Activated naive CD8-positive, alpha-beta T cell treated with anti-CD3 and anti-CD28 coated beads for 36 hours (primary cell): ENCODE results near the gene AMIGO1. TPM values are rescaled to one million over a fixed set of nuclear protein-coding genes. Genes with fewer than 3 reads are reported as not detected.

Source experiments
- DNase-seq: peaks from one replicate; pipeline ENCODE4 v3.0.0; 2021
- H3K27ac Mint-ChIP-seq: one replicate; pipeline ENCODE4 v1.8.0; 2022; ENCODE audit warnings: mild to moderate bottlenecking, moderate library complexity, mixed read lengths
- H3K27me3 Mint-ChIP-seq: one replicate; pipeline ENCODE4 v1.8.0; 2022; ENCODE audit warnings: mild to moderate bottlenecking, mixed read lengths
- H3K36me3 Mint-ChIP-seq: one replicate; pipeline ENCODE4 v1.8.0; 2021; ENCODE audit warnings: mild to moderate bottlenecking, mixed read lengths
- H3K4me1 Mint-ChIP-seq: one replicate; pipeline ENCODE4 v1.8.0; 2021; ENCODE audit warnings: mixed read lengths
- H3K4me3 Mint-ChIP-seq: one replicate; pipeline ENCODE4 v1.8.0; 2022; ENCODE audit warnings: mild to moderate bottlenecking, moderate library complexity, mixed read lengths
- H3K9me3 Mint-ChIP-seq: one replicate; pipeline ENCODE4 v1.8.0; 2022; ENCODE audit warnings: mixed read lengths
- total RNA-seq, 2 experiments: library from RNA; stranded (reverse); gene quantifications; one replicate each; pipeline ENCODE4 v1.2.3, GENCODE V29; 2021

Gene AMIGO1
- total RNA-seq, 2 experiments from 2014 or later = 2.1 to 2.5 TPM

DNA sequence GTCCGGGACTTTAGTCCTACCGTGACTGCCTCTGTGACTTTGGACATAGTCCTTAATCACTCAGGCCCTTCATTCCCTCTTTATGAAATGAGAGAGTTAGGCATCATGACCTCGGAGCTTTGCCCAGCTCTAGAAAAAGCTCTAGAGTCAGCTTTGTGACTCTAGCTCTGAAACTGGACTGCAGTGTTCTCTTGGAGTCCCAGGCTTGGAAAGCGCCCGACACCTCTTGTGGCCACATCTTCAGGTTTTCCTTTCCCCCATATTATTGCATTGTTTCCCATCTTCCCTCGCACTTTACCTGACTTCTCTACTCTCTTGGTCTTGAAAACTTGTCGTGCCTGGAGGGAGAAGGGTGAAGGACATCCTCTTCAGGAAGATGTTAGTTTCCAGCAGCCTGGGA, 12.5 kb upstream of the AMIGO1 start:
- no peak overlapping the region for H3K27ac Mint-ChIP-seq
- H3K4me3 Mint-ChIP-seq = no peak overlapping the region
- H3K36me3 Mint-ChIP-seq = no peaks in the 10 kb centered on the region
- no peak for DNase-seq
- no peaks in the 10 kb centered on the region for H3K4me1 Mint-ChIP-seq
- H3K9me3 Mint-ChIP-seq = no peaks in the 10 kb centered on the region
- H3K27me3 Mint-ChIP-seq = no peaks in the 10 kb centered on the region

GRCh38 chr1:109521002-109521951, 11.8 kb upstream of the AMIGO1 start:
- no peaks in the 10 kb centered on the region for H3K9me3 Mint-ChIP-seq
- no peaks in the 10 kb centered on the region for H3K4me1 Mint-ChIP-seq
- H3K36me3 Mint-ChIP-seq = no peaks in the 10 kb centered on the region
- H3K27ac Mint-ChIP-seq = no peak overlapping the region
- H3K4me3 Mint-ChIP-seq = no peak overlapping the region
- no peaks in the 10 kb centered on the region for H3K27me3 Mint-ChIP-seq
- DNase-seq = no peak

GRCh38 chr1:109517337-109517736, 7.8 kb upstream of the AMIGO1 start:
- Mint-ChIP-seq H3K27ac (no peak overlapping the region), H3K9me3 (no peaks in the 10 kb centered on the region), H3K4me1 (peaks cover 4% of the 10 kb centered on the region), H3K4me3 (no peak overlapping the region), H3K36me3 (no peaks in the 10 kb centered on the region), H3K27me3 (no peaks in the 10 kb centered on the region)
- DNase-seq = no peak

GRCh38 chr1:109516872-109517271, 7.3 kb upstream of the AMIGO1 start:
- Mint-ChIP-seq H3K4me1 (peaks cover 4% of the 10 kb centered on the region), H3K36me3 (no peaks in the 10 kb centered on the region), H3K27ac (no peak overlapping the region), H3K9me3 (no peaks in the 10 kb centered on the region), H3K4me3 (no peak overlapping the region), H3K27me3 (no peaks in the 10 kb centered on the region)
- no peak for DNase-seq

GRCh38 chr1:109514846-109515245, 5.3 kb upstream of the AMIGO1 start:
- no peak overlapping the region for H3K4me3 Mint-ChIP-seq
- no peaks in the 10 kb centered on the region for H3K27me3 Mint-ChIP-seq
- H3K4me1 Mint-ChIP-seq = peaks cover 16% of the 10 kb centered on the region
- H3K9me3 Mint-ChIP-seq = no peaks in the 10 kb centered on the region
- no peaks in the 10 kb centered on the region for H3K36me3 Mint-ChIP-seq
- DNase-seq = no peak
- no peak overlapping the region for H3K27ac Mint-ChIP-seq

GRCh38 chr1:109513110-109513710, 3.7 kb upstream of the AMIGO1 start:
- Mint-ChIP-seq H3K27me3 (no peaks in the 10 kb centered on the region), H3K4me3 (no peak overlapping the region), H3K36me3 (peaks cover 2% of the 10 kb centered on the region), H3K4me1 (peaks cover 25% of the 10 kb centered on the region), H3K27ac (no peak overlapping the region), H3K9me3 (no peaks in the 10 kb centered on the region)
- no peak for DNase-seq

DNA sequence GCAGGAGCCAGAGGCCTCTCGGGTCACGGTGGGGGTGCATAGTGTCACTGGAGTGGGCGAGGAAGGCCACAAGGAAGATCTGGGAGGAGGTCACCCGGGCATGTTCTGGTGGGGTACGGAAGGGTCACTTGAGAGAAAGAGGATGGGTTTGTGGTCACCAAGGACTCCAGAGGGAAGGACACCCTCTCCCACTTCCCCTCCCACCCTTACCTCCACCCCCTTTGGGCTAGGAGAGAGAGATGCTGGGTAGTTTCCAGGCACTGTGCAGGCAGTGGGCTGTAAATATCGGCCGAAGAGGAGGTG, 703 bp downstream of the AMIGO1 start:
- peaks cover 50% of the 10 kb centered on the region for H3K4me1 Mint-ChIP-seq

GRCh38 chr1:109508001-109508872, 1.3 kb downstream of the AMIGO1 start:
- Mint-ChIP-seq H3K4me1 (peaks cover 52% of the 10 kb centered on the region), H3K9me3 (no peaks in the 10 kb centered on the region), H3K27ac (peak overlapping the region; percentile 89), H3K4me3 (peak overlapping the region; percentile 85), H3K27me3 (no peaks in the 10 kb centered on the region), H3K36me3 (peaks cover 2% of the 10 kb centered on the region)
- no peak for DNase-seq

More for the DNA sequence above, 703 bp downstream of the AMIGO1 start:
- H3K36me3 Mint-ChIP-seq = peaks cover 2% of the 10 kb centered on the region
- no peak for DNase-seq
- H3K27ac Mint-ChIP-seq = peak overlapping the region; percentile 89
- H3K9me3 Mint-ChIP-seq = no peaks in the 10 kb centered on the region
- peak overlapping the region; percentile 85 for H3K4me3 Mint-ChIP-seq
- H3K27me3 Mint-ChIP-seq = no peaks in the 10 kb centered on the region

DNA sequence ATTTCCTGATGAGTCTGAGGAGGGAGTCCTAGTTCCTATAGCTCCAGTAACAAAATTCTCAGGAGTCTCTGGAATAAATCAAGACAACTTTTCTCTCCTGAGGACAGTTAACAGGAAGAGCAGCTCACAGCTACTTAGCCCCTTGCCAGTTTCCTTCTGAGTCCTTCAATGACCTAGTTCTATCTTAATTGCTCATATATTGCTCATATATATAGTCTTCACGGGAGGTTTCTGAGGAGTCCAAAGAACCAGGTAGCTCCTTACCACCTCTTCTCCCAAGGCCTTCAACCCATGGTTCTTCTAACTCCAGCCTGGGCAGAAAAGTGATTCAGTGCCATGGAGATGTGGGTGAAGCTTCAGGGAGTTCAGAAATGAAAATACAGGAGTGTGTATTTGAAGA, 4.6 kb downstream of the AMIGO1 start:
- Mint-ChIP-seq H3K9me3 (no peaks in the 10 kb centered on the region), H3K36me3 (peaks cover 6% of the 10 kb centered on the region), H3K4me1 (peaks cover 72% of the 10 kb centered on the region), H3K4me3 (no peak overlapping the region), H3K27me3 (no peaks in the 10 kb centered on the region), H3K27ac (peak overlapping the region; percentile 66)
- DNase-seq = no peak

- DNase-seq = no peak
- peak overlapping the region; percentile 76 for H3K27ac Mint-ChIP-seq
- H3K4me1 Mint-ChIP-seq = peaks cover 78% of the 10 kb centered on the region
- peak overlapping the region; percentile 8 for H3K4me3 Mint-ChIP-seq
- no peaks in the 10 kb centered on the region for H3K27me3 Mint-ChIP-seq
- H3K36me3 Mint-ChIP-seq = peaks cover 6% of the 10 kb centered on the region
- no peaks in the 10 kb centered on the region for H3K9me3 Mint-ChIP-seq
Measured at GRCh38 chr1:109503935-109504334, 5.6 kb downstream of the AMIGO1 start.

DNA sequence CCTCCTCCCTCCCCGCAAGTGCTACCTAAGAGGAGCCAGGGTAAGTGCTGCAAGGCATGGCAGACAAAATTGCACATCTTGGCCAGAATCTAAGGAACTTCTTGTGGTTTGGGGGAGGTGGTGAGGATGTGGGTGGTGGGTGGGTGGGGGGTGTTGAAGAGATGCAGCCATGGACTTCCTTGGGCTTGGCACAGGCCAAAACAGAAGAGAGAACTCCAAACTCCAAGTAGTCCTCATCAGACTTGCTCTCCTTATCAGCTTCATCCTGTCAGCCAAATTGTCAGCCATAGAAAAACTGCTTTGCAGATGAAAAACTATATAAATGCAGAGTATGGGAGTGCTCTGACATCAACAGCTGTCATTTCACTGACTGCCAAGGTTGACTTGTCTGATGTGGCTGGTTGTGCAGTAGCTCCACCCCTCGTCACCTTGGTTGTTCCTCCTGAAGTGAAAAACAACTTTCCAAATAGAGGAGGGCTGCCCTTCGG, 7.1 kb downstream of the AMIGO1 start:
- Mint-ChIP-seq H3K4me1 (peaks cover 80% of the 10 kb centered on the region), H3K27ac (peak overlapping the region; percentile 50), H3K27me3 (no peaks in the 10 kb centered on the region), H3K36me3 (peaks cover 3% of the 10 kb centered on the region), H3K9me3 (no peaks in the 10 kb centered on the region), H3K4me3 (peak overlapping the region; percentile 42)
- peak; percentile 30 for DNase-seq

DNA sequence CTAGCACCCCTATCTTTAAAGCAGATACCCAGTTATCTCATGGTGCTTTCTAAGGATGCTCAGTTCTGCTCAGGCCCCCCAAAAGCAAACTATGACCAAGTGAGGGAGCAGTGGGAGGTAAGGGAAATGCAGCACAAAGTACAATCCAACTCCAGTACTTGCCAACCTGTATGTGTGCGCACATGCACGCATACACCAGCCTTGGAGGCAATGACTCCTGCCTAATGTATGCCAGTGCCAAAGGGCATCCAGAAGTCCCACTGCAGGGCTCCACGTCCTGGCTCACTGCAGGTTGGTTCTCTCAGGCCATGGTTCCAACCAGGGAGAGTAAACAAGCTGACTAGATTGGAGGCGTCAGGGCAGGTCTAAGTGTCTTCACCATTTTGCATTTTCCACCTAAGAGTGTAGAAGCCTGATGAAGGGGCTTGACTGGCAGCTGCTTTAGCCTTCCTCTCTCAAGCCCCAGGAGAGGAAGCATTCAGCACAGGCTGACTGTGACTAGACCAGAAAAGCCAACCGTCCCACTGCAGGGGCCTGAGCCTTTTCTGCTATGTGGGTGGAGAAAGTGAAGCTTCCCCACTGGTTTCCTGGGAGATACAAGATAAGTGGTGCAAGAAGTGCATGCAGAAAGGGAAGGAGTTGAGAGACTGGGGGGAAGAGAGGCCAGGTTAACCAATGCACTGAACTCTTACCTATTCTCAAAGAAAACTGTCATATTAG, 7.7 kb downstream of the AMIGO1 start:
- Mint-ChIP-seq H3K27me3 (no peaks in the 10 kb centered on the region), H3K4me1 (peaks cover 83% of the 10 kb centered on the region), H3K36me3 (peaks cover 3% of the 10 kb centered on the region), H3K27ac (peak overlapping the region; percentile 50), H3K4me3 (no peak overlapping the region), H3K9me3 (no peaks in the 10 kb centered on the region)
- DNase-seq = no peak

DNA sequence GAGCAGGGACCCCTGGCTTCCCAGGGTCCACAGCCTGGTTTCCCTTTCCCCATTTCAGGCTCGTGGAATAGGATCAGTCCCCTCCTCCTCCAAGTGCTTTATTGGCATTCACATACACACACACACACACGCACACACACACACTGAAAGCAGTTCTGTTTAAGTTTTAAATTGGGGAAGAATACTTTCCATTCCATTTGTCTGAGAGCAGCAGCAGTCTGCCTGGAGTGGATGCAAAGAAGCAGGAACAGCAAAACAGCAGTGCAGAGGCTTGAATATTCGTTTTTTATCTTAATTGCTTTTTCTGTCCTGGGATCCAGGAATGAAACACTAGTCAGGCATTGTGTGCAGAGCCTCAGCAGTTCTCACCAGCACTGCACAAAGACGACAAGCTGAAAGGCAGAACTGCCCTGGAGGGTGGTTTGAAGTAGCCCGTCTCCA, 8.6 kb downstream of the AMIGO1 start:
- Mint-ChIP-seq H3K4me1 (peaks cover 87% of the 10 kb centered on the region), H3K36me3 (peaks cover 3% of the 10 kb centered on the region), H3K27me3 (no peaks in the 10 kb centered on the region), H3K9me3 (no peaks in the 10 kb centered on the region), H3K4me3 (no peak overlapping the region), H3K27ac (peak overlapping the region; percentile 23)
- no peak for DNase-seq
